ENCODE measurements around the gene ZNF507.

DNA sequence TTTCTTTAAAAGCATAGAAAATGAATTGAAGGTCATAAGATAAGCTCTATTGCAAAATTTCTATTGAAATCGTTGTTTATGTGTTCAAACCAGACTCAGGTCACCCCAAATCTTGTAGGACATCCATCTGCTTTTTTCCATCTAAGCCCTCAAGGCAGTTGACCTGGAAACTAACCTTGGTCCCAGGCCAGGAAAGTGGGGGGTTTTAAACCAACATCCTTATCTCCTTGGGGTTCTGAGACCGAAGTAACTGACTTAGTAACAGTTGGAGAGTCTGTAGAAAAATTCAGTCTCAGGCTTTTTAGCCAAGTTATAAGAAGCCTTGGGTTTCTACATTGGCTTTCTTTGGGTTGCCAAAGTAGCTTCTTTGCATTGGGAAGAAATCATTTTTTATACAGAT is 23.4 kb downstream of the ZNF507 start:
- TF ChIP-seq, protein P1, sequence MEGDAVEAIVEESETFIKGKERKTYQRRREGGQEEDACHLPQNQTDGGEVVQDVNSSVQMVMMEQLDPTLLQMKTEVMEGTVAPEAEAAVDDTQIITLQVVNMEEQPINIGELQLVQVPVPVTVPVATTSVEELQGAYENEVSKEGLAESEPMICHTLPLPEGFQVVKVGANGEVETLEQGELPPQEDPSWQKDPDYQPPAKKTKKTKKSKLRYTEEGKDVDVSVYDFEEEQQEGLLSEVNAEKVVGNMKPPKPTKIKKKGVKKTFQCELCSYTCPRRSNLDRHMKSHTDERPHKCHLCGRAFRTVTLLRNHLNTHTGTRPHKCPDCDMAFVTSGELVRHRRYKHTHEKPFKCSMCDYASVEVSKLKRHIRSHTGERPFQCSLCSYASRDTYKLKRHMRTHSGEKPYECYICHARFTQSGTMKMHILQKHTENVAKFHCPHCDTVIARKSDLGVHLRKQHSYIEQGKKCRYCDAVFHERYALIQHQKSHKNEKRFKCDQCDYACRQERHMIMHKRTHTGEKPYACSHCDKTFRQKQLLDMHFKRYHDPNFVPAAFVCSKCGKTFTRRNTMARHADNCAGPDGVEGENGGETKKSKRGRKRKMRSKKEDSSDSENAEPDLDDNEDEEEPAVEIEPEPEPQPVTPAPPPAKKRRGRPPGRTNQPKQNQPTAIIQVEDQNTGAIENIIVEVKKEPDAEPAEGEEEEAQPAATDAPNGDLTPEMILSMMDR (IDR thresholded peaks at IDR 0.05; ENCODE audit: insufficient read depth, low read depth, low read length) = no peak
- no peak for TF ChIP-seq EZH2 (IDR thresholded peaks at IDR 0.05; ENCODE audit: insufficient read depth, low read length)

Data from astrocyte (in vitro differentiated cells and primary cell).